Ammon's horn (tissue), 1 donor: ENCODE measurements around the gene MRS2.
"Not testable (repeated sequence)": the region's sequence is repeated elsewhere in the genome, so short reads cannot be mapped to it uniquely, and the experiment has no call there.

Experiments used
- DNase-seq: peaks from one replicate; pipeline ENCODE4 v3.0.0-alpha.2; 2016; ENCODE audit warnings: low spot score

The MRS2 gene

DNA sequence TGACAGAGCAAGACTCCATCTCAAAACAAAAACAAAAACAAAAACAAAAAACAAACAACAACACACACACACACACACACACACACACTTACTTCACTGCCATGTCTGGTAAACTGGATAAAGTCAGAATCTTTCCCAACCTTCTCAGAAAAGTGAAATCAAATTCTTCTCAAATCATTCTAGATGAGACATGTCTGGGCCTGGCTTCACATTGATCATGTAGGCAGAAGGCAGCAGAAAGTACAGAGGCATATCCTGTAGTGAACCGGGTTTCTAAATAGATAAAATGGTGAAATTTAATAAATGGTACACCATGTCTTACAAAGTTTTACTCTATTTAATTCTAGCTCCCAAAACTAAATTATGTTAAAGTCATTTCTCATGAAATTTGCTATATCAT, 14.9 kb upstream of the MRS2 start:
- DNase-seq = no peak

DNA sequence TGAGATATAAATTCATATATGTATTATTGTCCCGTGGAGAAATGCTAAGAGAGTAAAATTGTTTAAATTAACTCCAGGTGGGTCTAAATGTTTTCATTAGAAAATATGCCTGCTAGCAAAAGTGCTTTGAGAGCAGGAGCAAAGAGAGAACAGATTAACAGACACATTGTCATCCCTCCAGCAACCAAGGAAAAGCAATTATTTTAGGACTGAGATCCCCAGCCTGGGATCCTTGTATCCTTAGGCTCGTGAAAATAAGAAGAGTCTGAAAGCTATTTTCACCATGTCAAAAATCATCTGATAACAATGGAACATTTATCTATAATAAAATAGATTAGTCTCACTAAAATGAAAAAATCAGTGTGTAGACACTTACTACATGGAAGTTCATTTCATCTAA, 11.5 kb upstream of the MRS2 start:
- no peak for DNase-seq

DNA sequence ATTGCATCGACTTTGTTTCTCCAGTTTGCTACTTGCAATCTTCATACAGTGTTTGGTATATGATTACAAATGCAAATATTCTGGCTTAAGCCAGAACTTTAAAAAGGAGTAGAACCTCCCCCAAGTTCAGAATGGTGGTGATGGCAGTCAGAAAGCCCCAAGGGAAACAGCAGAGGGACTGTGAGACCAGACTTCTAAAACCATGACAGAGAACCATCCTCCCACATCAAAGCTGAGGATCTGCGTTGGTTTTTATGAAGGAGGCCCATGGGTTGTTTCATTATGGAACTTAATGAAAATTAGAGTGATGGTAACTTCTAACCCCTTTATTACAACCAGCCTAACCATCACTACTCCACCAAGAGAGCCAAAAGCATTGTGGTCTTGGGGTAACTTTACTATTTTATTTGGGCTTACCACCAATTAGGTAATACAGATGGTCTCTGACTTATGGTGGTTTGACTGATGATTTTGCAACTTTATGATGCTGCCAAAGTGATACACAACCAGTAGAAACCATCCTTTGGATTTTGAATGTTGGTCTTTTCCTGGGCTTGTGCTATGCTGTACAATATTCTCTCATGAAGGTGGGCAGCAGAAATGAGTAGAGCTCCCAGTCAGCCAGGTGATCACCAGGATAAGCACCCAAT, 10.9 kb upstream of the MRS2 start:
- no peak for DNase-seq

DNA sequence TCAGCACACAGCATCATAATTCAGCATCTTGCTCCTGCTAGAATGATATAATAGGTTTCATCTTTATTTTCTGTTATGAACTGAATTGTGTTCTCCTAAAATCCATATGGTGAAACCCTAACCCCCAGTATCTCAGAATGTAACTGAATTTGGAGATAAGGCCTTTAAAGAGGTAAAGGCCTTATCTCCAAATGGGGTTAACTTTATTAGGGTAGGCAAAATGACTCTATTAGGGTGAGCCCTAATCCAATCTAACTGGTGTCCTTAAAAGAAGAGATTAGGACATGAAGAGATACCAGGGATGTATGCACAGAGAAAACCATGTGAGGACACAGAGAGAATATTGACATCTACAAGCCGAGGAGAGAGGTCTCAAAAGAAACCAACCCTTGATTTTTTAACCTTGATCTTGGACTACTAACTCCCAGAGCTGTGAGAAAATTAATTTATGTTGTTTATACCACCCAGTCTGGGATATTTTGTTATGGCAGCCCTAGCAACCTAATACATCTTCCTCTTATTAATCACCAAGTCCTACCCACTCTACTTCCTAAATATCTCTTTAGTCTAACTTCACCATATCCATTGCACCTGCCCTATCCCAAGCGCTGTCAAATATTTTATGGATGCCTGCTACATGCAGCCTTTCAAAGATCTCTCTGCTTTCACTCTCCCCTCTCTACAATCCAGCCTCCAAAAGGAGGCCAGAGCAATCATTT, 8.5 kb upstream of the MRS2 start:
- no peak for DNase-seq

DNA sequence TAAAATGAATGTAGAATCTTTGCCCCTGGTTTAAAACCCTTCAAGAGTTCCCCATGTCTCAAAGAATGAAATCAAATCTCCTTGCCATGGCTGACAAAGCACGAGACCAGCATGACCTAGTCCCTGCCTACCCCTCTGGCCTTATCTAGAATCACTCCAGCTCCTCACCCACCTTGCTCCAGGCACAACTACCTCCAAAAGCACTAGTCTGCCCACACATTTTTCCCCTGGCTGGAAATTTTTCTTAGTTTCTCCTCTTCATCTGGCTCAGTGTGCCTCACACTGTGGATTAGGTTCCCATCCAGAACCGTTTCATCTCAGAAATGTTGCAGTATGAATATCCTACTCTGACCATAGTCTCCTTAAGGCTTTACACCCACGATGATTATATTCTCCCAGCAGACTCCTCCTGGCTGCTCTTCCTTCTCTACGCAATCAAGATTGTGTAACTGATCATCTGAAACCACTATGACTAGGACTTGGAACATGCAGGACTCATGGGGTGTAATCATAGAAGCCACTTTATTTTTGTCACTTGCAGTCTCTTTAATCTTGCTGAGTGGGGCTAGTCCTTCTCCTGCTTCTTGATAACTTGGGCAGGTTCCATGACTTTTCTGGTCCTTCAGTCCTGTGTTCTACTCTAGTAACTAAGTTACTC, 7.8 kb upstream of the MRS2 start:
- no peak for DNase-seq

DNA sequence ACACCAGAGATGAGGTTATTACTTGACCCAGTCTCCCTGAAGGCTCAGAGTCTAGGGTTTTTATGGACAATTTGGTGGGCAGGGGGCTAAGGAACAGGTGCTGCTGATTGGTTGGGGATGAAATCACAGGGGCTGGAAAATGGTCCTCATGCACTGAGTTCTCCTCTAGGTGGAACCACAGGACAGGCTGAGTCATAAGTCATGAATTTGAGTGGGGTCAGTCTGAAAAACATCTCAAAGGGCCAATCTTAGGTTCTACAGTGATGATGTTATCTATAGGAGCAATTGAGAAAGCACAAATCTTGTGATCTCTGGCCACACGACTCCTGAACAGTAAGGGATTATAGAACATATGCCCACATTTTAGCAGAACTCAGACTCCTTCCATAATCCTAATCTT, 5.9 kb upstream of the MRS2 start:
- no peak for DNase-seq

DNA sequence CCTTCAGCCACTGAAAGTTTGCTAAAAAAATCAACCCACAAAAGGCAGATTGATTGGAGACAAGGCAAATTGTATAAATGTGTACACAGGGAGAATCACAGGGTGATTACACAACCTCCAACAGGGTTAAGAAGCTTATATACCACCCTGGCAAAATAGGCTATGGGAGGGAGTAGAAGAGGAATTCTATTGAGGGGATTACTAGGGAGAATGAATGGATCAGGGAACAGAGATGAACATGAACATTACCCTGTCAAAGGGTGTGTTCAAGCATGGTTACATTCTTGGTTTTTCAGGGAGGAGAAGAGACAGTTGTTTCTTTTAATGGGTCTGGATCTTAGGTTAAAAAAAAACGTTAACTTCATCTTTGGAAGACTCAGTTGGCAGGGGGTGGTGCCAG, 5.1 kb upstream of the MRS2 start:
- no peak for DNase-seq

DNA sequence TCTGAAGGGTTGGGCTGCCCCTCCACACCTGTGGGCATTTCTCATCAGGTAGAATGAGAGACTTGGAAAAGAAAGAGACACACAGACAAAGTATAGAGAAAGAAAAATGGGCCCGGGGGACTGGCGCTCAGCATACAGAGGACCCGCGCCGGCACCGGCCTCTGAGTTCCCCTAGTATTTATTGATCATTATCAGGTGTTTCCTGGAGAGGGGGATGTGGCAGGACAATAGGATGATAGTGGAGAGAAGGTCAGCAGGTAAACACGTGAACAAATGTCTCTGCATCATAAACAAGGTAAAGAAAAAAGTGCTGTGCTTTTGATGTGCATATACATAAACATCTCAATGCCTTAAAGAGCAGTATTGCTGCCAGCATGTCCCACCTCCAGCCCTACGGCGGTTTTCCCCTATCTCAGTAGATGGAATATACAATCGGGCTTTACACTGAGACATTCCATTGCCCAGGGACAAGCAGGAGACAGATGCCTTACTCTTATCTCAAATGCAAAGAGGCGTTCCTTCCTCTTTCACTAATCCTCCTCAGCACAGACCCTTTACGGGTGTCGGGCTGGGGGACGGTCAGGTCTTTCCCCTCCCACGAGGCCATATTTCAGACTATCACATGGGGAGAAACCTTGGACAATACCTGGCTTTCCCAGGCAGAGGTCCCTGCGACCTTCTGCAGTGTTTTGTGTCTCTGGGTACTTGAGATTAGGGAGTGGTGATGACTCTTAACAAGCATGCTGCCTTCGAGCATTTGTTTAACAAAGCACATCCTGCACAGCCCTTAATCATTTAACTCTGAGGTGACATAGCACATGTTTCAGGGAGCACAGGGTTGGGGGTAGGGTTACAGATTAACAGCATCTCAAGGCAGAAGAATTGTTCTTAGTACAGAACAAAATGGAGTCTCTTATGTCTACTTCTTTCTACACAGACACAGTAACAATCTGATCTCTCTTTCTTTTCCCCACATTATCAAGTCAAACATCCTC, 2.4 kb upstream of the MRS2 start:
- DNase-seq = not testable (repeated sequence)

DNA sequence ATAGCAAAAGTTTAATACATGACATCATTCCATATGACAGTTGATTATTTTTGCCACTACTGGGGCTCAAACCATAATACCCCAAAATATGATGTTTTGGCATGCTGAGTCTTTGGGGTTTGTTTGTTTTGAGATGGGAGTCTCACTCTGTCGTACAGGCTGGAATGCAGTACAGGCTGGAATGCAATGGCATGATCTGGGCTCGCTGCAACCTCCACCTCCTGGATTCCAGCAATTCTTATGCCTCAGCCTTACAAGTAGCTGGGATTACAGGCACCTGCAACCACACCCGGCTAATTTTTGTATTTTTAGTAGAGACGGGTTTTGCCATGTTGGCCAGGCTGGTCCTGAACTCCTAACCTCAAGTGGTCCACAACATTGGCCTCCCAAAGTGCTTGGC, 1.3 kb upstream of the MRS2 start:
- no peak for DNase-seq

DNA sequence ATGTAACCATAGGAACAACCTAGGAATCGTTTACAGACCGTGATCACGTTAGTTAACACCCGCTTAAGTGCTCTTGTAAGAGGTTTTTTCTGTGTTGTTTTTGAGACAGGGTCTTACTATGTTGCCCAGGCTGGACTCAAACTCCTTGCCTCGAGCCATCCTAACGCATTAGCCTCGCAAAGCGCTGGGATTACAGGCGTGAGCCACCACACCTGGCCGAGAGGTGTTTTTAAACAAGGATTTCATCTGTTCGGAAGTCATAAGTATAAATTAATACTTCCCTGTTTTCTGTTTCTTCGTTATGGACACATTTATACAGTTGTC, 727 bp downstream of the MRS2 start:
- DNase-seq = no peak

DNA sequence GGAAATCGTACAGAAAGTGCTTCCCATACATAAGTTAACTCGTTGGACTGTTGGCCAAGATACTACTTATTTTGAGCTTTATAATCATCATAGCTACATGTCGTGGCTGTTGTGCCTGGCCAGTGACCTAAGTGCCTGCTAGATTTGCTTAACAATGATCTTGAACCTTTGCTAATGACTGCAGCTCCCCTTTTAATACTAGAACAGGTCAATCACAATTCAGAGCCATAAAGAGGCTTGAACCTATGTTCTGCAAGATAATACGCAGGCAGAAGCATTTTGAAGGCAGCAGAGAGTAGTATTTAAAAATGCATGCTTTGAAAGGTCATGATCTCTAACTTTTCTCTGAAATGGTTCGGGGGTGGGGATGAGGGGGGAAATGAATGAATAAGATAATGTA, 2.5 kb downstream of the MRS2 start:
- no peak for DNase-seq

DNA sequence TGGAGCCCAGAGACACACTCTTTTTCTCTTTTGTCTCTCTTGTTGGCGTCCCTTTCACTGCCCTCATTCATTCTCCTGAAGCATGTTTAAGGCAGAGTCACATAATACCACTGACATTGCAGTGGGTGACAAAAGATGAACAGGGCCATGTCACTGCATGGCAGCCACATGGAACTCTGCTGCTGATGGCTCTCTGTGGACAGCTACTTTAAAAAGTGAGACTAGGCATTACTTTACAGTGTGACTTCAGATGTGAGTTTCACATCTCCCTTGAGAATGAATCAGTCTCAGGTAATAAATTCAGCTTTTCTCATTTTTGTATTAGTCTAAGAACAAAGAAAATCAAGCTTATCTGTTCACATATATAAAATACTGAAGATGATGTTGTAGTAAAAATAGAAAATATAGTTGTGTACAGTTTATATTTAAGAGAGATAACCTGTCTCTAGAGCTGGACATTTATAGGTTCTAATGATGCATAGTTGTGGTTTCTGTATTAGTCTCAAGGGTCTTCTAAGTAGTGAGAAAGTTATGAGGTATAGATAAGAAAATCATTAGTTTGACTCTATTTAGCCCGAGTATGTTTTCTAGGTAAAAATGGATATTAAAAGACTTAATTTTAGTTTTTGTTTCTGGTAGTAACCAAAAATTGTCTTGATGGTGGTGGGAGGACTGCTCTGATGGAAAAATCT, 6.1 kb downstream of the MRS2 start:
- no peak for DNase-seq

DNA sequence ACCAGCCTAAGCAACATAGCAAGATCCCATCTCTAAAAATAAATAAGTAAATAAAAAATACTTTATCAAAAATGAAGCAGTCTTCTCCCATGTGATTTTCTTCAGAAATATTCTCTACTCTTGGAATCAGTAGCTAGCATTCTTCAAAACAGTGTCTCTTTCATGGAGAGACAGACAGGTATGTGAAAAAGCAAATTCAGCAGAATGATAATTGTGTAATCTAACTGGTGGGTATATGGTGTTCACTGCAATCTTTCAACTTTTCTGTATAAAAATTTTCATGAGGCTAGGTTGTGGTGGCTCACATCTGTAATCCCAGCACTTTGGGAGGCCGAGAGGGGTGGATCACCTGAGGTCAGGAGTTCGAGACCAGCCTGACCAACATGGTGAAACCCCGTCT, 7.9 kb downstream of the MRS2 start:
- no peak for DNase-seq

DNA sequence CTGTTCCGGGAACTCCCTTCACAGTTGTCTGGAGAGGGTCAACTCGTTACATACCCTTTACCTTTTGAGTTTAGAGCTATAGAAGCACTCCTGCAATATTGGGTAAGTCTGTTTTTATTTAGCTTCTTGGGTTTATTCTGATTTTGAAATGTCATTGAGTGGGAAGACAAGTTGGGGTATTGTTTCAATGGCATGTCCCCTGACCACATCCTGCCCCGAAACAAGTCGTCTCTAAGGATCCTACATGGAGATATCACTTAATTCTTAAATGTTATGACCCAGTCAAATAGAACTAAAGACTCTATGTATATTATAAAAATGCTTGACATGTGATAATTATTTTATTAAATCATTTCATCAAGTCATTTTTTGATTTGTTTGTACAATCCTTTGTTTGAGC, 9.6 kb downstream of the MRS2 start:
- no peak for DNase-seq

DNA sequence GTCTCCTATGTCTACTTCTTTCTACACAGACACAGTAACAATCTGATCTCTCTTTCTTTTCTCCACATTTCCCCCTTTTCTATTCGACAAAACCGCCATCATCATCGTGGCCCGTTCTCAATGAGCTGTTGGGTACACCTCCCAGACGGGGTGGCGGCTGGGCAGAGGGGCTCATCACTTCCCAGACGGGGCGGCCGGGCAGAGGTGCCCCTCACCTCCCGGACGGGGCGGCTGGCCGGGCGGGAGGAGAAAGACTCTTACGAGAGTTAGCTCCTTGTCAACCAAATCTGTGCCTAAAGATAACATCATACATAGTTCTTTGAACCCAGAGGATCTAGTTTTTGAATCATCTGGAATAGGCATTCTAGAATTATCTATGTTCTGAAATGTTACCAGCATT, 11.8 kb downstream of the MRS2 start:
- DNase-seq = not testable (repeated sequence)

DNA sequence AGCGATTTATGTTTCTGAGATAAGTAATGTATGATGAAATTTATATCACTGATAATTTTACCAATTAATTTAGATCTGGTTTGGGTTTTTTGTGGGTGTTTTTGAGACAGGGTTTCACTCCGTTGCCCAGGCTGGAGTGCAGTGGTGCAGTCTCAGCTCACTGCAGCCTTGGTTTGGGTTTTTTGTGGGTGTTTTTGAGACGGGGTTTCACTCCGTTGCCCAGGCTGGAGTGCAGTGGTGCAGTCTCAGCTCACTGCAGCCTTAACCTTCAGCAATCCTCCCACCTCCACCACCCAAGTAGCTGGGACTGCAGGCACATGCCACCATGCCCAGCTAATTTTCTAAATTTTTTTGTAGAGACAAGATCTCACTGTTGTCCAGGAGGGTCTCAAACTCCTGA, 13.0 kb downstream of the MRS2 start:
- DNase-seq = no peak

DNA sequence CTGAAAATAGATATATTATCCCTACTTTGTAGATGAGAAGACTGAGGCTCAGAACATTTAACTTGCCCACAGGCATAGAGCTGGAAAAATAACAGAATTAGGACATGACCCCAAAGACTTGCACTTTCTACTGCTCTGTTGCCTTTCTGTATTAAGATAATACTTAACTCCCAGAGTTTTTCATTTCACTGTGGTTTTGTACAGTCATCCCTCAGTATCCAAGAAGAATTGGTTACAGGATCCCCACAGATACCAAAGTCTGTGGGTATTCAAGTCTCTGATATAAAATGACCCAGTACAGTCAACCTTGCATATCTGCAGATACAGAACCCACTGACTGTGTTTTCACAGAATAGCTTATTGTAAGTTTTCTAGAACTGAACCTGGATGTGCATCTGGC, 16.8 kb downstream of the MRS2 start:
- no peak for DNase-seq

DNA sequence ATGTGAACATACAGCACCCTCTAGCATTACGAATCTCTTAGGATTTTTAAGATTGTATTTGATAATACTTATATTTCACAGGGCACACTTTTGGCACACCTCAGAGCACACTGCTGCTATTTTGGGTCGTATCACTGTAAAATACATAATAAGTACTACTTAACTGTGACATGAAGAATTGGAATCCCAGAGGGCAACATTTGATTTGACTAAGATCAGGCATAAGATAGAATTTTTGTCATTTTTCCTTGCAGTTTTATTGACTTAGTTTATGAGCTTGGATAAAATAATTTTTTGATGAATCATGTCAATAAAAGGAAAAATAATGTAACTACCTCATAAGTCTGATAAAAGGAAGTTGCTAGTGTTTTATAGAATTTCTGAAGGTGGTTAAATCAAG, 22.4 kb downstream of the MRS2 start:
- DNase-seq = no peak

DNA sequence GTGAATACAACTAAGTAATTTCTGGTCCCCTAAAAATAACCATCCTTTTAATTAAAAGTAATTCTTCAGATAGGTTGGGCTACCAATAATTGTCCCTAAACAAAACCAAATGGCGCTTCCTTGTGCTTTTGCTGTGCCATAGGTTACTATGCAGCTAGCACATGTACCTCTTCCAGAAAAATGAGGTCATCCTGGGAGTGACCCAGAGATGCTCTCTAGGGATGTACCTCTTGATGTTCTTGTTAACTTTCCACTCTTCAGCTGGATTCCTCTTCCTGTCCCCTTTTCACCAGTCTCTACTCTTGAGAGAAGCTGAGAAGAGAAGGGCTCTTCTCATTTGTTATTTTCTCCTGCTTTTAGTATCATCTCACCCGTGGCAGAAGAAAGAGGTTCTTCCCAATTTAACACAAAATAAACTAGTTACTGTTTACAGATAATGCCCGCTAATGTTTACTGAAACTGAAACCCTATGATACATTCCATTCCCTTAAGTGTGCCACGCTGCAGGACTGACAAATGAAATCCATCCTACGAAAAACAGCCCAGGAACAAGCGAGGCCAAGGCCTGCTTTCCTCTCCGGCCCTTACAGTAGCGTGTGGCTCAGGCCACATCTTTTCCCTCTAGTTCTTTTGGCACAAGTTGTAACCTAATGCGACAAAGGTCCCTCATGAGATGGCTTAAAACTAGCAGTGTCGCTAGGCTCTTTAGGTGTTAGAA, 24.2 kb downstream of the MRS2 start:
- DNase-seq = no peak

DNA sequence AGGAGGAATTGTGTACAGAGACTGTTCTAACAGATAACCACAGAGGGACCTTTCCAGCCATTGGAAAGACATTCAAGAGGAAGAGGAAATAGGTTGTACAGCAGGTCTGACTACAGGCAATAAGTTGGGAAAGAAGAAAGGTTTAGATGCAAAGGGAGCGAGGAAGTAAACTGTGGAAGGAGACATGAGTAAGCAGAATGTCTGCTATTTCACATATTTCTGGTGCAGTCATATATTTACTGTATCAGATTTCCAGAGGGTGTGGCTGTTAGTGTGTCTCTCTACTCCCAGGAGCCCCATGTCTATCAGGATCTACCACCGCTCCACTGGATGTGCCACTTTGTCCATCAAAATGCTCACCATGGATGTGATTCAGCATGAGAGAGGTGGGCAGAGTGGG, 25.9 kb downstream of the MRS2 start:
- DNase-seq = no peak

DNA sequence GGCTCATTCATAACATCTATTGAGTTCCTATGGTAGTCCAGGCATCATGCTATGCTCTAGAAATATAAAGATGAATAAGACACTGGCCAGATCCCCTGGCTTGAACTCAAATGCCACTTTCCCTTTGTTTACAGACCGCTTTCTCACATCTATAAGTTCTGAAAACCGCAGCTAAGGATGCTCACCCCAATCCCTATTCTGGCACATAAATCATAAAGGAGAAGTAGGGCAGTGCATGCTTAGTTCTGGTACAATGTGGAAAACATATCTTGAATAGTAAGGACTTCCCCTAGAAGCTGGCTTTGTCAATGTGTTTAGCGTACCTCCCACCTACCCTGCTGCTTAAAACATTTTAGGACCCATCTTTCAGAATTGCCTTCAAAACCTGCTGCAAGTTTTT, 26.4 kb downstream of the MRS2 start:
- DNase-seq = no peak
